Measurements from ENCODE around the gene CYBRD1.
"Not testable (repeated sequence)": the region's sequence is repeated elsewhere in the genome, so short reads cannot be mapped to it uniquely, and the experiment has no call there.

CYBRD1 gene

DNA sequence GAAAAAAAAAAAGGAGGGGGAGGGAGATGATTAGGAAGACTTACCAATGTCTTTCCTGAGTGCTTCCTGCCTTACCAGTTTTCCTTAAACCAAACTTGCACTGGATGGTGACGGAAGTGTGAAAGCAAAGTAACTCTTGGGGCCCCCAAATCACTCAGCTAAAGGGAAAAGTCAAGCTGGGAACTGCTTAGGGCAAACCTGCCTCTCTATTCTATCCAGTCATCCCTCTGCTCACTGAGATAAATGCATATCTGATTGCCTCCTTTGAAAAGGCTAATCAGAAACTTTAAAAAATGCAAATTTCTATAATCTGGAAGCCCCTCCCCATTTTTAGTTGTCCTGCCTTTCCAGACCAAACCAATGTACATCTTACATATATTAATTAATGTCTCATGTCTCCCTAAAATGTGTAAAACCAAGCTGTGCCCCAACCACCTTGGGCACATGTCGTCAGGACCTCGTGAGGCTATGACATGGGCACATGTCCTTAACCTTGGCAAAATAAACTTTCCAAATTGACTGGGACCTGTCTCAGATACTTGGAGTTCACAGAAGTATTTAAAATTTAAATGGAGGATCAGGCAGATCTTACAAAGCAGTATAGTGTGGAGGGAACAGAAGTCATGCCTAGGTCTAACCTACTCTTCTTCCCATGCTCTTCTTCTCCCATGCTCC lies 7.2 kb upstream of the CYBRD1 start:
- Histone ChIP-seq H3K27ac (no peak overlapping the region), H3K4me3 (no peak overlapping the region)

DNA sequence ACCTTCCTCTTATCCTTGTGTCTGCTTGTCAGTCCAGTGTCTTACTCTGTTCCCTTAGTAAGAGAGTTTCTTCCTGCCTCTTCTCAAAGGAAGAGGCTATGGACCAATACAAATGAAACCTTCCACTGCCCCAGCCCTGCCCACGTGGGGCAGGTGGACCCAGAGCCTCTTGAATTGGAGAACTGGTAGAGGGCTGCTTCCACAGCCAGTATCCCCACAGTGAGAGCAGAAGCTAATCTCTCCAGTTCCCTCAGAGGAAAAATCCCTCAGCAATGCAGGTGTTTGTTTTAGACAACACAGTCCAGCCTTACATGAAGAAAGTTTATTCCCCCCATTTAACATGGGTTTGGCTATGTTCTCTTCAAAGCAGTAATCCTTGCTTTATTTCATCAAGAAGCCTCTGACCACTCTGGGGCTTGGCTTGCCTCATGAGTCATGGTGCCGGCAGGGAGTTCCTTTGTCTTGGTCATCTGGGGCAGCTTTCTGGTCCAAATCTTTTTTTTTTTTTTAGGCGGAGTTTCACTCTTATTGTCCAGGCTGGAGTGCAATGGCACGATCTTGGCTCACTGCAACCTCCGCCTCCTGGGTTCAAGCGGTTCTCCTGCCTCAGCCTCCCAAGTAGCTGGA lies 6.5 kb upstream of the CYBRD1 start:
- Histone ChIP-seq H3K27ac (no peak overlapping the region), H3K4me3 (no peak overlapping the region)

DNA sequence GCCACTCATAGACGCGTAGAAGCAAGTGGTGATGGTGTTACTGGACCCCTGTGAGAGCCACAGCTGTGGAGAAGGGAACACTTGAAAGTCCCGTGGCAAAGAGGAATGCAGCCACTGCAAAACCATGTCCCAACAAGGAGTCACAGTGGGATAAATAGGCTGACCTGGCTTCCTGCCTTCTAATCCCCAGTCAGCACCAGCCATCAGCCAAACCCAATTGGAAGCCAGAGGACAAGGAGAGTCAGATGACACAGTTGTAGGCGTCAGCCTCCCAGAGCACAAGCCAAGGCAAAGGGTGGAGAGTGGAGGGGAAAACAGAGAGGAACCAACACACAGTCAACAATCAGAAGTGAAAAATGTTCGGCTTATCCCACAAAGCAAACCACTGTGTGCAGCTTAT lies 5.5 kb upstream of the CYBRD1 start:
- H3K4me3 ChIP-seq = no peak overlapping the region
- no peak overlapping the region for H3K27ac ChIP-seq

DNA sequence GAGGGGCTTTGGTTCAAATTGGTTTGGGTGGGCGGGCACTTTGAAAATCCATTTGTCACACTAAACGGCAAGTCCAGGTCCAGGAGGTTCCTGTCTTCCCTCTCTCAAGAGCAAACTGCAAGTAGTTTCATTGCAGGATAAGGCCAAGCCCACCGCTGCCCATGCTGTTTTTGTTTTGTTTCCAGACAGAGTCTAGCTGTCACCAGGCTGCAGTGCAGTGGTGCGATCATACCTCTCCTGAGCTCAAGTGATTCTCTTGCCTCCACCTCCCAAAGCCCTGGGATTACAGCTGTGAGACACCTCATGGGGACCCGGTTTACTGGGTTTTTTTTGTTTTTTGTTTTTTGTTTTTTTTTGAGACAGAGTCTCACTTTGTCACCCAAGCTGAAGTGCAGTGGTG lies 1.8 kb upstream of the CYBRD1 start:
- Histone ChIP-seq H3K4me3 (no peak overlapping the region), H3K27ac (no peak overlapping the region)

DNA sequence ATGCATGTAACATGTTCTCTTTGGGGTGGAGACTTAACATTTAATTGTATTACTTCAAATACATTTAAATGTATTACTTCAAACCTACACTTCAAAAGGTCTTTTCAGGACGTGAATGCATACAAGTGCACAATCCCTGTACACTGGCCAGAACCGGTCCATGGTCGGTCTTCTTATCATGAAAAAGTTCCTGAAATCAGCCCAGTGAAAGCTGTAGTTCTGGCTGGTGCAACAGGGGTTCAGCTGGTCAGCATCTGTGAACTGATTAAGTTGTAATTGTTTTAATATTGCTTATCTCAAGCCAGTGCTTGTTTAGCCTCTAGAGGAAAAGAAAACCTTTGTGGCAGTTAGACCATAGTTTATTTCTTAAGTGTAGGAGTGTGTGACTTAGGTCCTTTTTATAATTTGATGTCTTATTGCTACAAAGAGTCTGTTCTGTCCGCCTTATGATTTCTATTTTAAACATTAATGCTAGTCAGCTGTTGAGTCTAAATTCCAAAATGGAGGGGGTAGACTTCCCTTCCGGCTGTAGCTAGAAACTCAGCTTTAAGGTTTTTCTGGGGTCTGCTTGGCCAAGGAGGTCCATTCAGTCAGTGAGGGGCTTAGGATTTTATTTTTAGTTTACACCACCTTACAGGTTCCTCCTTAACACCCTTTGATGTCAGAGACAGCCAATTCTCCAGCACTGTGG lies 768 bp upstream of the CYBRD1 start:
- Histone ChIP-seq H3K27ac (peak overlapping the region in 19 of 21 experiments; percentile 53 to 96 (median 86)), H3K4me3 (peak overlapping the region in 6 of 7 experiments; percentile 51 to 77 (median 69))

GRCh38 chr2:171522788-171523087 lies 464 bp downstream of the CYBRD1 start:
- Histone ChIP-seq H3K4me3 (peak overlapping the region; percentile 51 to 77 (median 66)), H3K27ac (peak overlapping the region; percentile 40 to 96 (median 86))

DNA sequence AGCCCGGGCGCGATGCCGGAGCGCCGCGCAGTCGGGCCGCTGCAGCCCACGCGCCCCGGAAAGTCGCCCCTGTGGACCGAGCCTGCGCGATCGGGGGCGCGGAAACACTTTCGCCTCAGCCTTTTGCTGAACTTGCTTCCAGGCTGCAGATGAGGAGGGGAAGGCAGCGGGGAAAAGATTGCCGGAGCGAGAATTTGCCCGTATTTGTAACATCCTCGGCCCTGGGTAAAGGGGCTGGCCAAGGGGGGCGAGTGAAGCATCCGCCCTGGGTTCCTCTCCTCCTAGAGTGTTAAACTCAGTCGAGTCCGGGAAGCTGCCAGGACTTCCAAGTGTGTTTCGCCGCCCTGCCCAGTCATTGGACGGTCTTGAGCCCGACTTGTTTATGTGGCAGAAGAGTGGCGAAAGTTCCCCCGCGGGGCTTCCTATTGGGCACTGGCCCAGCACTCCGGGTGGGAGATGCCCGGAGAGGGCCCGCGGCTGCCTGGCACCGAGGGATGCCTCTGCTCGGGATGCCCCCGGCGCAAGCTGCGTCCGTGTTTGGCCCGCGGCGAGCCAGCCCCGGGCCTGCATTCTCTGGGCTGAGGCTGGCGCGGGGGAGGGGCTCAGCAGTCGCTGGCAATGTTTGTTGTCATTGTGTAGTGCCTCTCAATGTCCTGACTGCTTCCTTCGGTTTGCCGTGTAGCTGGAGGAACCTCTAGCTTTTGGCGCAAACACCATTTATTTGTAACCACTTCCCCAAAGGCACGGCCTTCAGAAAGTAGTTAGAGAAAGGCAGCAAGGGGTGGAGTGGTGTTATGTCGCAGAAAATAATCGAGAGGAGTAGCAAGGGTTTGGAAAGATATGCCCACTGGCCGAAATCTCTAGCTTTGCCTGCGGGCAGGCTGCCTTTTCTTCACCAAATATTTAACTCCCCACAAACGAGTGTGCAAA lies 1.1 kb downstream of the CYBRD1 start:
- peak overlapping the region; percentile 51 to 77 (median 66) for H3K4me3 ChIP-seq

GRCh38 chr2:171524018-171524401 lies 1.7 kb downstream of the CYBRD1 start:
- peak overlapping the region; percentile 51 to 77 (median 66) for H3K4me3 ChIP-seq

More for the DNA sequence above, 1.1 kb downstream of the CYBRD1 start:
- peak overlapping the region; percentile 40 to 96 (median 86) for H3K27ac ChIP-seq

GRCh38 chr2:171529914-171530313 lies 7.6 kb downstream of the CYBRD1 start:
- Histone ChIP-seq H3K27ac (peak overlapping the region in 1 of 21 experiments; percentile 26), H3K4me3 (no peak overlapping the region)

More at GRCh38 chr2:171524018-171524401, 1.7 kb downstream of the CYBRD1 start:
- H3K27ac ChIP-seq = peak overlapping the region in 19 of 21 experiments; percentile 53 to 96 (median 86)

DNA sequence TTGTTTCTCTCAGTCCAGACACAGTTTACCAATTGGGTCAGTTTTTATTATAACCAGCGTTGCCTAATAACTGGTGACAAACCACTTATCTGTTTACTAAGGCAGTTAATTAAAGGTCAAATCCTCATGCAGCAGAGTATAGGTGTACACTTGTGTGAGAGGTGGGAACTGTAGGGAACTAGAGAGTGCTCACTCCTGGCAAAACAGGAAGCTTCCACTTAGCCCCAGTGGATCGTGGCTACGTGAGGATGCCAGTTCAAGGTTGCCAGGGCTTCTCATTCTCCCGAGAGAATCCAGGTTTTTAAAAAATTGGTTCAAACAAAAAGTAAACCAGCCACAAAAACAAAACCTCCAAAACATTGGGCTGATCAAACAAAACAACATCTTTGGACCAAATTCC lies 8.1 kb downstream of the CYBRD1 start:
- Histone ChIP-seq H3K4me3 (no peak overlapping the region), H3K27ac (peak overlapping the region in 5 of 21 experiments; percentile 3 to 52 (median 28))

GRCh38 chr2:171530859-171531258 lies 8.6 kb downstream of the CYBRD1 start:
- H3K27ac ChIP-seq = peak overlapping the region in 7 of 21 experiments; percentile 3 to 52 (median 28)
- H3K4me3 ChIP-seq = not testable (repeated sequence)

- Histone ChIP-seq H3K27ac (peak overlapping the region in 6 of 21 experiments; percentile 5 to 41 (median 22)), H3K4me3 (no peak overlapping the region)
These were observed 9.0 kb downstream of the CYBRD1 start for GRCh38 chr2:171531291-171531690.

- Histone ChIP-seq H3K27ac (peak overlapping the region in 10 of 21 experiments; percentile 2 to 56 (median 17)), H3K4me3 (no peak overlapping the region)
These were observed 9.7 kb downstream of the CYBRD1 start for GRCh38 chr2:171531836-171532450.

- Histone ChIP-seq H3K4me3 (no peak overlapping the region), H3K27ac (no peak overlapping the region)
These were observed 11.1 kb downstream of the CYBRD1 start for GRCh38 chr2:171533331-171533730.

DNA sequence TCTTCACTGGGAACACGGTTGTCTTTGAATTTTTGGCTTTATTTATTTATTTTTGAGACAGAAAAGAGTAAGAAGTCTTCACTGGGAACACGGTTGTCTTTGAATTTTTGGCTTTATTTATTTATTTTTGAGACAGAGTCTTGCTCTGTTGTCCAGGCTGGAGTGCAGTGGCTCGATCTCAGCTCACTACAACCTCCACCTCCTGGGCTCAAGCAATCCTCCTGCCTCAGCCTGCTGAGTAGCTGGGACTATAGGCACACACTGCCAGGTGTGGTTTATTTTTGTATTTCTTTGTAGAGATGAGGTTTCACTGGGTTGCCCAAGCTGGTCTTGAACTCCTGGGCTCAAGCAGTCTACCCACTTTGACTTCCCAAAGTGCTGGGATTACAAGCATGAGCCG lies 13.3 kb downstream of the CYBRD1 start:
- H3K27ac ChIP-seq, H3K4me3 ChIP-seq: not testable (repeated sequence)

DNA sequence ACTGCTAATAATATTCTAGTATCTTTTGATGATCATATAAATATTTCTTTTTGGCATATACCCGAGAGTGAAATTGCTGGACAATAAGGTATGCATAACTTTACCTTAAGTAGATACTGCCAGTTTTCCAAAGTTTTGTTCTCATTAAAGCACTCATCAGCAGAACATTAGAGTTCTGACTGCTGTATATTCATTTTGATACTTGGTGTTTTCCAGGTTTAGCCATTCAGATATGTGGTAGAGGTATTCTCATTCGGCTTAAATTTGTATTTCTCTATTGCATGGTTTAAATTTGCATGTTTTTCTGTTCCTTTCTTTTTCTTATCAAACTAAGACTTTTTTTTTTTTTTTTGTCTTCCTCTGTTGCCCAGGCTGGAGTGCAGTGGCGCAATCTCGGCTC lies 18.2 kb downstream of the CYBRD1 start:
- H3K4me3 ChIP-seq = no peak overlapping the region
- no peak overlapping the region for H3K27ac ChIP-seq

DNA sequence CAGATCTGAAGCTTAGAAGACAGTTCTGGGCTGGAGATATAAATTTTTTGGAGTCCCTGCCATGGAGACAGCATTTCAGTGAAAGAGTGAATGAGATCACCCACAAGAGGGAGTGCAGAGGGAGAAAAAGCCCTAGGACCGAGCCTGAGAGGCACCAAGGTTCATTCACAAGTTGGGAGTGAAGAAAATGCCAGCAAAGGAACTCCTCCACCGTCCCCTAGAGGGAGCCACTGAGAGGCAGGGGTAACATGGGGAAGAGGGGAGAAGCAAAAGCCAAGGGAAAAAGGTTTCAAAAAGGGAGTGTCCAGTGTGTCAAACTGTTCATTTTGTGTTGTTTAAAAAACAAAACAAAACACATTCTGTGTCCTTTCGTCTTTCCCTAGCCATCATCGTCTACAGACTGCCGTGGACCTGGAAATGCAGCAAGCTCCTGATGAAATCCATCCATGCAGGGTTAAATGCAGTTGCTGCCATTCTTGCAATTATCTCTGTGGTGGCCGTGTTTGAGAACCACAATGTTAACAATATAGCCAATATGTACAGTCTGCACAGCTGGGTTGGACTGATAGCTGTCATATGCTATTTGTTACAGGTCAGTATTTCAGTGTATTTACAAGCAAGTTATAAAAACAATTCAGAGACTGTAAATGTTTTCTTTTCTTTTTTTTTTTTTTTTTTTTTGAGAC lies 19.1 kb downstream of the CYBRD1 start:
- no peak overlapping the region for H3K4me3 ChIP-seq
- no peak overlapping the region for H3K27ac ChIP-seq

- no peak overlapping the region for H3K4me3 ChIP-seq
- no peak overlapping the region for H3K27ac ChIP-seq
These were observed 22.8 kb downstream of the CYBRD1 start for GRCh38 chr2:171545086-171545485.

- Histone ChIP-seq H3K27ac (no peak overlapping the region), H3K4me3 (no peak overlapping the region)
These were observed 25.0 kb downstream of the CYBRD1 start for GRCh38 chr2:171547256-171547655.
